Breast epithelium (tissue), 3 donors: ENCODE results near the gene PRRT1B.

ENCODE experiments used
- POLR2A ChIP-seq: fragments of 450-650 bp; IDR thresholded peaks from one replicate; pipeline ENCODE4 v1.6.1; 2016; ENCODE audit warnings: antibody characterized with exemption, mild to moderate bottlenecking, moderate library complexity
- POLR2AphosphoS5 ChIP-seq, 3 donors: sonication (generic); formaldehyde crosslinking; IDR thresholded peaks; one replicate each; pipeline ENCODE4 v1.6.1; 2017; ENCODE audit warnings: antibody characterized with exemption in 3 of 3
- TF ChIP-seq, protein P1 (sequence below), 3 donors: fragments of 450-650 bp; IDR thresholded peaks; one replicate each; pipeline ENCODE4 v1.5.1; 2016 to 2017; ENCODE audit warnings: antibody characterized with exemption in 3 of 3, mild to moderate bottlenecking in 3 of 3, moderate library complexity in 3 of 3

- TF ChIP-seq, protein P1, sequence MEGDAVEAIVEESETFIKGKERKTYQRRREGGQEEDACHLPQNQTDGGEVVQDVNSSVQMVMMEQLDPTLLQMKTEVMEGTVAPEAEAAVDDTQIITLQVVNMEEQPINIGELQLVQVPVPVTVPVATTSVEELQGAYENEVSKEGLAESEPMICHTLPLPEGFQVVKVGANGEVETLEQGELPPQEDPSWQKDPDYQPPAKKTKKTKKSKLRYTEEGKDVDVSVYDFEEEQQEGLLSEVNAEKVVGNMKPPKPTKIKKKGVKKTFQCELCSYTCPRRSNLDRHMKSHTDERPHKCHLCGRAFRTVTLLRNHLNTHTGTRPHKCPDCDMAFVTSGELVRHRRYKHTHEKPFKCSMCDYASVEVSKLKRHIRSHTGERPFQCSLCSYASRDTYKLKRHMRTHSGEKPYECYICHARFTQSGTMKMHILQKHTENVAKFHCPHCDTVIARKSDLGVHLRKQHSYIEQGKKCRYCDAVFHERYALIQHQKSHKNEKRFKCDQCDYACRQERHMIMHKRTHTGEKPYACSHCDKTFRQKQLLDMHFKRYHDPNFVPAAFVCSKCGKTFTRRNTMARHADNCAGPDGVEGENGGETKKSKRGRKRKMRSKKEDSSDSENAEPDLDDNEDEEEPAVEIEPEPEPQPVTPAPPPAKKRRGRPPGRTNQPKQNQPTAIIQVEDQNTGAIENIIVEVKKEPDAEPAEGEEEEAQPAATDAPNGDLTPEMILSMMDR (IDR thresholded peaks at IDR 0.05), result no peak
- TF ChIP-seq POLR2A (no peak), POLR2AphosphoS5 (IDR thresholded peaks at IDR 0.05) (no peak)
Measured at GRCh38 chr9:131578021-131578420, 32.7 kb downstream of the PRRT1B start.
